Ovary (tissue), 3 donors: ENCODE results near the gene OBI1.

Experiments used
- CTCF ChIP-seq, 3 donors: fragments of 450-650 bp in 2 of 3; fragments of 200-600 bp in 1 of 3; IDR thresholded peaks; one replicate each; pipeline versions ENCODE4 v1.5.1 to v1.8.0; 2016 to 2022; ENCODE audit warnings: antibody characterized with exemption in 3 of 3, mild to moderate bottlenecking in 1 of 3
- EP300 ChIP-seq: sonication (generic); formaldehyde crosslinking; IDR thresholded peaks from one replicate; pipeline ENCODE4 v1.6.1; 2017; ENCODE audit warnings: antibody characterized with exemption
- POLR2A ChIP-seq: fragments of 450-650 bp; IDR thresholded peaks from one replicate; pipeline ENCODE4 v1.6.1; 2017; ENCODE audit warnings: antibody characterized with exemption, mild to moderate bottlenecking, moderate library complexity
- donor health status: DM: no; HTN: no; CAD: no.

GRCh38 chr13:78630511-78630910 lies 28.4 kb downstream of the OBI1 start:
- TF ChIP-seq CTCF (IDR thresholded peaks at IDR 0.05) (no peak), EP300 (no peak), POLR2A (no peak)
